Measurements from ENCODE around the gene KRR1.

DNA sequence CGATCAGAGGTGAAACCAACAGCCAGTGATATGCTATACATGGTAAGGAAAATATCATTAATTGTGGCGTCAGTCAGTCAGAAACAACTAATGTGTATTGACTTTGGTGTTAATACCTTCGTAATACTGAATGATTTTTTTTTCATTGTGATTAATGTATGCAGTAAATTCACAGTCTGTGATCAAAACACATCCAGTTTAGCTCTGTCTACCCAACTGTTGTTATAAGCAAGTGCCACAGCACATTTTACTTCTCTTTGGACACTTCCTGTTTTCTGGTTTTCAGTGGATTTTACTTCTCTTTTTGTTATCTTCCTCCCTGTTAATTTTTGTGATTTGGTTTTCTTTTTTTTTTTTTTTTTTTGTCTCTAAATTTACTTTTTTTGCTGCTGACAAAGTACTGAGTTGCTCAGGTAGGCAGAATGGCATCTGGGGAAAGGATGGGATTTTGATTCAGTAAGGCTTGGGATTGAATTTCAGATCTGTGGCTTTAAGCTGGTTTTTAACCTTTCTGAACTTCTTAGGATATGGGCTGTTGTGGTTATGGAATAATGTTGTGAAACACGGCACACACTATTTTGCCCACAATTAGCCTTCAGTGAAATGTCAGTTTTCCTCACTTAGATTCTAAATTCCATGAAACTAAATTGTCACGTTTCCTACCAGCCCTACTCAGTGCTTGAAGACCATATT lies 30.2 kb downstream of the KRR1 start:
- TF ChIP-seq, protein P1, sequence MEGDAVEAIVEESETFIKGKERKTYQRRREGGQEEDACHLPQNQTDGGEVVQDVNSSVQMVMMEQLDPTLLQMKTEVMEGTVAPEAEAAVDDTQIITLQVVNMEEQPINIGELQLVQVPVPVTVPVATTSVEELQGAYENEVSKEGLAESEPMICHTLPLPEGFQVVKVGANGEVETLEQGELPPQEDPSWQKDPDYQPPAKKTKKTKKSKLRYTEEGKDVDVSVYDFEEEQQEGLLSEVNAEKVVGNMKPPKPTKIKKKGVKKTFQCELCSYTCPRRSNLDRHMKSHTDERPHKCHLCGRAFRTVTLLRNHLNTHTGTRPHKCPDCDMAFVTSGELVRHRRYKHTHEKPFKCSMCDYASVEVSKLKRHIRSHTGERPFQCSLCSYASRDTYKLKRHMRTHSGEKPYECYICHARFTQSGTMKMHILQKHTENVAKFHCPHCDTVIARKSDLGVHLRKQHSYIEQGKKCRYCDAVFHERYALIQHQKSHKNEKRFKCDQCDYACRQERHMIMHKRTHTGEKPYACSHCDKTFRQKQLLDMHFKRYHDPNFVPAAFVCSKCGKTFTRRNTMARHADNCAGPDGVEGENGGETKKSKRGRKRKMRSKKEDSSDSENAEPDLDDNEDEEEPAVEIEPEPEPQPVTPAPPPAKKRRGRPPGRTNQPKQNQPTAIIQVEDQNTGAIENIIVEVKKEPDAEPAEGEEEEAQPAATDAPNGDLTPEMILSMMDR (conservative IDR thresholded peaks at IDR 0.05) = no peak
- no peak for TF ChIP-seq ZFX (IDR thresholded peaks at IDR 0.05)

Measured in C4-2B (cell line).